Measurements from ENCODE around the gene ATP5ME. TPM values are rescaled to one million over a fixed set of nuclear protein-coding genes. Genes with fewer than 3 reads are reported as not detected.

Gene ATP5ME
- total and polyA plus RNA-seq, 2 of the 13 experiments (the other 11 are each of a cell fraction or from before 2014, with no cell fraction given), result 305 to 753 TPM

GRCh38 chr4:705278-706082 is 31.4 kb upstream of the ATP5ME start, which contains the start of gene PCGF3 (continued):
- no peak for TF ChIP-seq SIN3B (IDR thresholded peaks at IDR 0.05; ENCODE audit: low read length)
- no peak for TF ChIP-seq ZSCAN29 (CRISPR knock-in tag; conservative IDR thresholded peaks at IDR 0.05)
- TF ChIP-seq ZKSCAN5 (CRISPR knock-in tag; IDR thresholded peaks at IDR 0.05), result no peak
- no peak for TF ChIP-seq BCL6 (CRISPR knock-in tag; IDR thresholded peaks at IDR 0.05)
- TF ChIP-seq ZNF772 (CRISPR knock-in tag; IDR thresholded peaks at IDR 0.05), result no peak; the same call in 1 of the 2 replicates
- TF ChIP-seq LBX2 (CRISPR knock-in tag; IDR thresholded peaks at IDR 0.05; ENCODE audit: borderline replicate concordance), result no peak
- TF ChIP-seq HOXA7 (CRISPR knock-in tag; IDR thresholded peaks at IDR 0.05), result no peak
- peak; percentile 40; the same call in 1 of the 2 replicates for TF ChIP-seq ZGPAT (CRISPR knock-in tag; IDR thresholded peaks at IDR 0.05)
- no peak for TF ChIP-seq ZSCAN12 (CRISPR knock-in tag; IDR thresholded peaks at IDR 0.05)
- no peak for TF ChIP-seq GZF1 (CRISPR knock-in tag; IDR thresholded peaks at IDR 0.05)
- no peak for TF ChIP-seq IKZF4 (CRISPR knock-in tag; IDR thresholded peaks at IDR 0.05; ENCODE audit: borderline replicate concordance, low read depth, not compliant biosample characterization)
- no peak for TF ChIP-seq NFIB (CRISPR knock-in tag; IDR thresholded peaks at IDR 0.05; ENCODE audit: borderline replicate concordance)
- TF ChIP-seq BHLHE40 (IDR thresholded peaks at IDR 0.05; ENCODE audit: low read length), result 0 out of 2 replicates have a peak, but pooled peaks have one; percentile 13
- TF ChIP-seq ZNF609 (CRISPR knock-in tag; IDR thresholded peaks at IDR 0.05; ENCODE audit: borderline replicate concordance), result no peak
- TF ChIP-seq ZNF280D (CRISPR knock-in tag; IDR thresholded peaks at IDR 0.05), result no peak
- no peak for TF ChIP-seq CENPX (CRISPR knock-in tag; IDR thresholded peaks at IDR 0.05)
- TF ChIP-seq ZNF670 (CRISPR knock-in tag; IDR thresholded peaks at IDR 0.05; ENCODE audit: borderline replicate concordance), result peak; percentile 29; the same call in 1 of the 2 replicates
- TF ChIP-seq MLLT10 (CRISPR knock-in tag; IDR thresholded peaks at IDR 0.05), result no peak

All from HepG2 (cell line).